Smooth muscle cell (in vitro differentiated cells): ENCODE results near the gene ELANE. TPM values are rescaled to one million over a fixed set of nuclear protein-coding genes. Genes with fewer than 3 reads are reported as not detected.

Experiments used
- DNase-seq: peaks from one replicate; lab custom pipeline; 2025; ENCODE audit not compliant: unreplicated experiment; lab: John Stamatoyannopoulos, UW
- H2AFZ ChIP-seq: fragments of 200-600 bp; sonication (generic); 2 replicates; pipeline ENCODE4 v1.6.0; 2016; ENCODE audit warnings: antibody characterized with exemption, low read depth, mild to moderate bottlenecking
- H3F3A ChIP-seq: fragments of 200-600 bp; sonication (generic); 2 replicates; pipeline ENCODE4 v1.6.0; 2017; ENCODE audit warnings: antibody characterized with exemption, low read depth
- H3K27ac ChIP-seq: fragments of 200-600 bp; sonication (generic); 2 replicates; pipeline ENCODE4 v1.5.1; 2016; ENCODE audit warnings: low read depth, mild to moderate bottlenecking
- H3K27me3 ChIP-seq: fragments of 200-600 bp; sonication (generic); 2 replicates; pipeline ENCODE4 v1.6.1; 2016; ENCODE audit warnings: low read depth, mild to moderate bottlenecking
- H3K36me3 ChIP-seq: fragments of 200-600 bp; sonication (generic); 2 replicates; pipeline ENCODE4 v1.5.1; 2016; ENCODE audit warnings: low read depth
- H3K4me1 ChIP-seq: fragments of 200-600 bp; sonication (generic); 2 replicates; pipeline ENCODE4 v1.5.1; 2016; ENCODE audit warnings: low read depth
- H3K4me2 ChIP-seq: fragments of 200-600 bp; sonication (generic); 2 replicates; pipeline ENCODE4 v1.6.0; 2016; ENCODE audit warnings: mild to moderate bottlenecking
- H3K4me3 ChIP-seq: fragments of 200-600 bp; sonication (generic); 2 replicates; pipeline ENCODE4 v1.5.1; 2016; ENCODE audit warnings: mild to moderate bottlenecking
- H3K79me2 ChIP-seq: fragments of 200-600 bp; sonication (generic); 2 replicates; pipeline ENCODE4 v1.6.0; 2016; ENCODE audit warnings: low read depth, mild to moderate bottlenecking
- H3K9ac ChIP-seq: fragments of 200-600 bp; sonication (generic); 2 replicates; pipeline ENCODE4 v1.6.0; 2016; ENCODE audit warnings: low read depth
- H3K9me3 ChIP-seq: fragments of 200-600 bp; sonication (generic); replicated peaks from 2 replicates; pipeline ENCODE4 v1.5.1; 2016; ENCODE audit warnings: low read depth
- H4K20me1 ChIP-seq: fragments of 200-600 bp; sonication (generic); 2 replicates; pipeline ENCODE4 v1.6.0; 2016; ENCODE audit warnings: low read depth
- WGBS: methylation state at CpG from one replicate; pipeline ENCODE4 v1.1.7; 2016; ENCODE audit warnings: low lambda C conversion rate; 5-methylcytosine and 5-hydroxymethylcytosine counted together
- polyA plus RNA-seq: library from polyadenylated mRNA; unstranded; fragments of >200 nt; fragmentation: Nextera tagmentation; extraction: Ambion mirVana; gene quantifications from 2 replicates; pipeline ENCODE4 v1.2.1, GENCODE V29; 2016
- total RNA-seq: library from RNA; depleted of rRNA; stranded (reverse); fragments of >200 nt; gene quantifications from 2 replicates; pipeline ENCODE4 v1.2.3, GENCODE V29; 2014
- TF ChIP-seq, protein P1 (sequence below): fragments of 200-600 bp; sonication (generic); IDR thresholded peaks from 2 replicates; pipeline ENCODE4 v1.5.1; 2017; ENCODE audit warnings: borderline replicate concordance, mild to moderate bottlenecking, antibody characterized with exemption; ENCODE audit not compliant: insufficient read depth, poor library complexity, severe bottlenecking

Gene ELANE
- total and polyA plus RNA-seq, 2 experiments from 2014 or later = not detected

DNA sequence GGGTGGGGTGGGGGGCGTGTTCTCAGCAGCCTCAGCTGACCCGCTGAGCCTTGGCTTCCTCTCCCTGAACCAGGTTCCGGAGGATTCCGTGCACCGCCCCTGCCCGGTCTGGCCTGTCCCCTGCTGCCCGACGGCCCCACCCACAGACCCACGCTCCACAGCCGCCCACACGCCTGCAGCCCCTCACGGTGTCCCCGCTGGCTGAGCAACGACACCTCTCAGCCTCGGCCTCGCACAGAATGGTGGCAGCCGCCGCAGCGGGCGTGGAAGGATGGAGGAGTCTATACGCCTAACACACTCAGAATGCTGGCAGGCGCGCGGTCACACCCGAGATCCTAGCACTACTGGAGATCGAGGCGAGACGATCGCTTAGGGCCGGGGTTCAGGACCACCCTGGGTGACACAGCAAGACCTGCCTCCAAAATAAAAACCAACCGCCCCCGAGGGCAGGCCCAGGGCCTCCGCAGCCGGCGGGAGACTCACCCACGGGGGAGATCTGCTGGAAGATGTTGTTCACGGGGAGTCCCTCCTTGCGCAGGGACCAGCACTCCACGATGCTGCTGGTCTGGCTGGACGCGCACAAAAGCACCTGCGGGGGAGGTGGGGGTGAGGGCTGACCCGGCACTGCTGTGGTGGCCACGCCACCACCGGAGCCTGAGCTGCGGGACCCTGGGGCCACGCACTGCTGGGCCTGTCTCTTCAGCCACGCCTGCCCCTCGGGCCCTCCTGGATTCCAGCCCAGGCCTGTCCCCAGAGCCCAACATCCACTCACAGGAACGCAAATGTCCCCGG lies 32.5 kb downstream of the ELANE start:
- H3K9ac ChIP-seq = no peak overlapping the region
- no peaks in the 10 kb centered on the region for H3K9me3 ChIP-seq
- no peak for DNase-seq
- no peak overlapping the region for H3K27ac ChIP-seq
- H3K4me1 ChIP-seq = no peaks in the 10 kb centered on the region
- H2AFZ ChIP-seq = no peak overlapping the region
- no peak overlapping the region for H3K4me3 ChIP-seq
- peaks cover 71% of the 10 kb centered on the region for H4K20me1 ChIP-seq
- H3K79me2 ChIP-seq = no peaks in the 10 kb centered on the region
- H3K27me3 ChIP-seq = no peaks in the 10 kb centered on the region
- H3K36me3 ChIP-seq = no peaks in the 10 kb centered on the region
- WGBS = 92% methylated on average over 39 of the region's 51 CpGs
- no peak overlapping the region for H3K4me2 ChIP-seq
- TF ChIP-seq, protein P1, sequence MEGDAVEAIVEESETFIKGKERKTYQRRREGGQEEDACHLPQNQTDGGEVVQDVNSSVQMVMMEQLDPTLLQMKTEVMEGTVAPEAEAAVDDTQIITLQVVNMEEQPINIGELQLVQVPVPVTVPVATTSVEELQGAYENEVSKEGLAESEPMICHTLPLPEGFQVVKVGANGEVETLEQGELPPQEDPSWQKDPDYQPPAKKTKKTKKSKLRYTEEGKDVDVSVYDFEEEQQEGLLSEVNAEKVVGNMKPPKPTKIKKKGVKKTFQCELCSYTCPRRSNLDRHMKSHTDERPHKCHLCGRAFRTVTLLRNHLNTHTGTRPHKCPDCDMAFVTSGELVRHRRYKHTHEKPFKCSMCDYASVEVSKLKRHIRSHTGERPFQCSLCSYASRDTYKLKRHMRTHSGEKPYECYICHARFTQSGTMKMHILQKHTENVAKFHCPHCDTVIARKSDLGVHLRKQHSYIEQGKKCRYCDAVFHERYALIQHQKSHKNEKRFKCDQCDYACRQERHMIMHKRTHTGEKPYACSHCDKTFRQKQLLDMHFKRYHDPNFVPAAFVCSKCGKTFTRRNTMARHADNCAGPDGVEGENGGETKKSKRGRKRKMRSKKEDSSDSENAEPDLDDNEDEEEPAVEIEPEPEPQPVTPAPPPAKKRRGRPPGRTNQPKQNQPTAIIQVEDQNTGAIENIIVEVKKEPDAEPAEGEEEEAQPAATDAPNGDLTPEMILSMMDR = no peak
- no peaks in the 10 kb centered on the region for H3F3A ChIP-seq

DNA sequence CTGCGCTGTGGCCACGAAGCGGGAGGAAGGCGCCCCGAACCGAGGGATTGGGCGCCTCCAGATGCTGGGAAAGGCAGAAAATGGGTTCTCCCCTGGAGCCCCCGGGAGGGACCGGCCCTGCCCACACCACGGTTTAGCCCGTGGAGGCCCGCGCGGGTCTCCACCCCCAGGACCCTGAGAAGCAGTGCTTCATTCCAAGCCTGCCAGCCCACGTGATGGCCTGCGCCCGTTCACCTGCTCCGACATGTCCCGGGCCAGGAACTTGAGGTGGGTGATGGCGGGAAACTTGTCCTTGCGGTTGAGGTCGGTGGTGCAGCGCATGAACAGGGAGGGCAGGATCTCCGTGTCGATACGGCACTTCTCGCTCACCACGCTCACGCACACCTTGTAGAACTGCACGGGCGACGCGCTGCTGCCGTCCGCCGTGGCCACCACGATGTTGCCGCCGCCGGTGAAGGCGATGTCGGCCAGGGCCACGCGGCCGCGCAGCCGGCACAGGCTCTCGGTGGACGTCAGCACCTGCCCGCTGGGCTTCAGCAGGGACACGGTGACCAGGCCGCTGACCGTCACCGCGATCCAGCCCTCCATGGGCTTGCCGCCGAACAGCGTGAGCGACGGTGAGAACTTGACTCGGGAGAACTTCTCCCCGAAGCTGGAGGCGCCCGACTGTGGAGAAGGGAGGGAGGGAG lies 33.6 kb downstream of the ELANE start:
- WGBS = 97% methylated on average over 57 of the region's 64 CpGs
- Histone ChIP-seq H3K36me3 (no peaks in the 10 kb centered on the region), H3K9ac (no peak overlapping the region)

DNA sequence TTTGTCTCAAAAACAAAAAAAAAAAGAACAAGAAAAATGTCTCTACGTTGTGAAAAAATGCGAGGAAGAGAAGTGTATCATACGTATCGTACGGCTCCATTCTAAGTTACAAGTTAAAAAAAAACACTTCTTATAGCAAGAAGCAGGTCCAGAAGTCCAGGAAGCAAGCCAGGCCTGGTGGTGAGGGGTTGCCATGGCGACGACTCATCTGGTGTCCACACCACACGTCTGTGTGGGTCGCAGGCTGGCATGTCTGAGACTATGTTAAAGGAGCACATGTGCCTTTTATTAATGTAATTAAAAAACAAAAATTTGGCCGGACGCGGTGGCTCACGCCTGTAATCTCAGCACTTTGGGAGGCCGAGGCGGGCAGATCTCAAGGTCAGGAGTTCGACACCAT lies 35.0 kb downstream of the ELANE start:
- TF ChIP-seq, protein P1 = no peak
- H3K36me3 ChIP-seq = no peaks in the 10 kb centered on the region
- no peaks in the 10 kb centered on the region for H3K4me1 ChIP-seq
- no peak overlapping the region for H3K27ac ChIP-seq
- no peaks in the 10 kb centered on the region for H3K9me3 ChIP-seq
- H4K20me1 ChIP-seq = peaks cover 55% of the 10 kb centered on the region
- peaks cover 11% of the 10 kb centered on the region for H3K79me2 ChIP-seq
- no peaks in the 10 kb centered on the region for H3K27me3 ChIP-seq
- no peak overlapping the region for H3K4me2 ChIP-seq
- no peak overlapping the region for H3K4me3 ChIP-seq
- no peaks in the 10 kb centered on the region for H3F3A ChIP-seq
- H3K9ac ChIP-seq = no peak overlapping the region
- no peak for DNase-seq
- H2AFZ ChIP-seq = no peak overlapping the region
- 82% methylated on average over 16 of the region's 16 CpGs for WGBS

More for the DNA sequence above, 33.6 kb downstream of the ELANE start:
- TF ChIP-seq, protein P1 = no peak
- Histone ChIP-seq H3K27me3 (no peaks in the 10 kb centered on the region), H3K27ac (no peak overlapping the region), H3K4me1 (no peaks in the 10 kb centered on the region), H4K20me1 (peaks cover 67% of the 10 kb centered on the region), H3K4me2 (no peak overlapping the region), H3F3A (no peaks in the 10 kb centered on the region), H3K9me3 (no peaks in the 10 kb centered on the region), H2AFZ (no peak overlapping the region), H3K4me3 (no peak overlapping the region), H3K79me2 (peaks cover 2% of the 10 kb centered on the region)
- no peak for DNase-seq
